ENCODE data around the gene CHAD.
"Not testable (repeated sequence)": the region's sequence is repeated elsewhere in the genome, so short reads cannot be mapped to it uniquely, and the experiment has no call there.

The CHAD gene

GRCh38 chr17:50495217-50495823 lies 26.6 kb upstream of the CHAD start:
- DNase-seq (ENCODE audit: low read depth in 1 of 2, low spot score in 1 of 2), result no peak

- DNase-seq (ENCODE audit: low read depth in 1 of 2, low spot score in 1 of 2), result no peak
Observed at GRCh38 chr17:50493744-50494143, 25.1 kb upstream of the CHAD start.

GRCh38 chr17:50492214-50492613 lies 23.5 kb upstream of the CHAD start:
- DNase-seq (ENCODE audit: low read depth in 1 of 2, low spot score in 1 of 2), result no peak

- DNase-seq (ENCODE audit: low read depth in 1 of 2, low spot score in 1 of 2), result no peak
Observed at GRCh38 chr17:50491505-50491904, 22.8 kb upstream of the CHAD start.

GRCh38 chr17:50488880-50489279 lies 20.2 kb upstream of the CHAD start:
- DNase-seq (ENCODE audit: low read depth in 1 of 2, low spot score in 1 of 2), result no peak

GRCh38 chr17:50487213-50488096 lies 18.8 kb upstream of the CHAD start:
- no peak for DNase-seq (ENCODE audit: low read depth in 1 of 2, low spot score in 1 of 2)

- DNase-seq (ENCODE audit: low read depth in 1 of 2, low spot score in 1 of 2), result no peak
Observed at GRCh38 chr17:50484386-50485155, 15.9 kb upstream of the CHAD start.

- no peak for DNase-seq (ENCODE audit: low read depth in 1 of 2, low spot score in 1 of 2)
Observed at GRCh38 chr17:50483266-50483665, 14.6 kb upstream of the CHAD start.

- DNase-seq (ENCODE audit: low read depth in 1 of 2, low spot score in 1 of 2), result peak; percentile 40 to 60
Observed at GRCh38 chr17:50482516-50482915, 13.8 kb upstream of the CHAD start.

- no peak for DNase-seq (ENCODE audit: low read depth in 1 of 2, low spot score in 1 of 2)
Observed at GRCh38 chr17:50482110-50482509, 13.4 kb upstream of the CHAD start.

- DNase-seq (ENCODE audit: low read depth in 1 of 2, low spot score in 1 of 2), result no peak
Observed at GRCh38 chr17:50481648-50482047, 13.0 kb upstream of the CHAD start.

GRCh38 chr17:50480854-50481490 lies 12.3 kb upstream of the CHAD start:
- DNase-seq (ENCODE audit: low read depth in 1 of 2, low spot score in 1 of 2), result no peak

- DNase-seq (ENCODE audit: low read depth in 1 of 2, low spot score in 1 of 2), result no peak
Observed at GRCh38 chr17:50480142-50480764, 11.6 kb upstream of the CHAD start.

- DNase-seq (ENCODE audit: low read depth in 1 of 2, low spot score in 1 of 2), result peak; percentile 33 to 47
Observed at GRCh38 chr17:50479522-50480141, 11.0 kb upstream of the CHAD start.

- peak; percentile 74 to 81 for DNase-seq (ENCODE audit: low read depth in 1 of 2, low spot score in 1 of 2)
Observed at GRCh38 chr17:50478391-50479381, 10.0 kb upstream of the CHAD start, which contains the start of gene RSAD1. RSAD1 (plus strand) TSS chr17:50478860; CDS start chr17:50478885, 25 bp downstream.

GRCh38 chr17:50477976-50478375 lies 9.3 kb upstream of the CHAD start:
- no peak for DNase-seq (ENCODE audit: low read depth in 1 of 2, low spot score in 1 of 2)

GRCh38 chr17:50476545-50477315 lies 8.1 kb upstream of the CHAD start:
- no peak for DNase-seq (ENCODE audit: low read depth in 1 of 2, low spot score in 1 of 2)

- DNase-seq (ENCODE audit: low read depth in 1 of 2, low spot score in 1 of 2), result not testable (repeated sequence)
Observed at GRCh38 chr17:50475775-50476544, 7.3 kb upstream of the CHAD start.
